HG03520 (cell line): Measurements from ENCODE around the gene SLC36A1.

Source experiments
- ATAC-seq: cut with Tn5 transposase; IDR thresholded peaks from one replicate; pipeline ENCODE4 v1.9.1; 2021; ENCODE audit warnings: mild to moderate bottlenecking, moderate library complexity; ENCODE audit not compliant: unreplicated experiment

The SLC36A1 gene

DNA sequence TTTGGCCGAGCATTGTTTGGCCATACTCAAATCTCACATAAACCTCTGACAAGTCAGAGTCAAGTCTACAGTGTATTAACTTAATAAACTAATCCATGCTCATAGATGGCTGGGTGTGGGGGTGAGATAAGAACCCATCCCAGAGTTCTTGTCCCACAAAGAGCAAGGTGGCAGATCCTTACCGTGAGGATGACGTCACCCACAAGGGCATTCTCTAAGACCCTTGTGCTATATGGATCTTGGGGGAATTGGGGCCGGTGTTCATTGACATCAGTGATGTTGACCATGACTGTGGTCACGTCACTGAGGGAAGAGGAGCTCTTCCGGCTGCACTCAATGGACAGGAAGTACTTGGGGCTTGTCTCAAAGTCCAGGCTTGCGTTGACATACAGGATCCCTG, 81.6 kb downstream of the SLC36A1 start:
- ATAC-seq = no peak

GRCh38 chr5:151531581-151531980, 84.2 kb downstream of the SLC36A1 start:
- no peak for ATAC-seq

DNA sequence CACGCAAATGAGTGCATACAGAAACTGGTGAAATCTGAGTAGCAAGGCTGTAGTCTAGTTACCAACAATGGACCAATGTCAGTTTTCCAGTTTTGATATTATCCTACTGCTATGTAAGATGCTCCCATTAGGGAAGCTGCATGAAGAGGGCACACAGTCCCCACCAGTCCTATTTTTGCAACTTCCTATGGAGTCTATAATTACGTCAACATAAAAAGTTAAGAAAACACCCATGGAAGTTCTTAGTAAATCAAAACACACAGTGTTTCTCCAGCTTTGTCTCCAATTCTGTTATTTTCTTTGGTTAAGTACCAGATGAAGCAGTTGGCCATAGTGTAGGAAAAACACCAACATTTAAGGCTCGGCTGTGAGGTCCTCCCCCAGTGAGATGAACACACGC, 85.0 kb downstream of the SLC36A1 start:
- no peak for ATAC-seq

DNA sequence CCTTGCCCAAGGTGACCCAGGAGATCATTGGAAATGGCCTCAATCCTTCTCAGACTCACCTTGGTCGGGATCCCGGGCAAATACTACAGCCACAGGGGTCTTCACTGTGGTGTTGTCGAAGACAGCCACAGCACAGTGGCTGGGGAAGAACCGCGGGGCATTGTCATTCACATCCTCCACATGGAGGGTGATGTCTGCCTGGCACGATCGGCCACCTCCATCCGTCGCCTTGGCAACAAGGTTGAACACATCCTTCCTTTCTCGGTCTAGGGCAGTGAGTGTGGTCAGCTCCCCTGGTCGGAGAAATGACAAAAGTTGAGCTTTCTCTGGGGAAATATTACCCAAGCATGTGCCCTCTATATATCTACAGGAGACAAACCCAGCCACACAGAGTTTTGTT, 86.9 kb downstream of the SLC36A1 start:
- ATAC-seq = no peak

- no peak for ATAC-seq
Measured at GRCh38 chr5:151537044-151537443, 89.6 kb downstream of the SLC36A1 start.

DNA sequence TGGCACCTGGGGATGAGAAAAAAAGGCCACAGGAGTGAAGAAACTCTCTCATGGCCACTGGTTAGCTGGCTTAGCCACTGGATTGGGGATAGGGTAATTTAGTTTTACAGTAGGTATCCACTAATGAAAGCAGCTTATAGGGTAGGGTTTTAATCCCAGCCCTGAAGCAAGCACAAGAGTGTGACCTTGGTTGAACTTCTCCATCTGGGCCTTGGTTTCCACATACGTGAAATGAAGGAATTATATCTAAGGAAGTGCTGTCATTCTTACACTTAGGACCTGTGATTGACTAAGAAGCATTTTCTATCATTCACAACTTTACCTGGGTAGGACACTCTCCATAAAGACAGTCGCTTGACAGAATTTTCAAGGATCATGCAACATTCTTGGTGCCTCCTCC, 94.2 kb downstream of the SLC36A1 start:
- no peak for ATAC-seq
